Neutrophil (primary cell): ENCODE data around the gene FAM114A1.
A peak's percentile ranks its signal among the peaks of the same experiment; 100 is the strongest.

Source experiments
- H3K27ac ChIP-seq: fragments of 200-600 bp; sonication (generic); 2 replicates; pipeline ENCODE4 v1.5.1; 2016; ENCODE audit warnings: mild to moderate bottlenecking, moderate library complexity
- H3K27me3 ChIP-seq: fragments of 200-600 bp; sonication (generic); 2 replicates; pipeline ENCODE4 v1.6.0; 2016; ENCODE audit warnings: mild to moderate bottlenecking
- H3K36me3 ChIP-seq: fragments of 200-600 bp; sonication (generic); 2 replicates; pipeline ENCODE4 v1.5.1; 2017
- H3K4me1 ChIP-seq, 2 experiments: fragments of 200-600 bp in 1 of 2; sonication (generic) in 1 of 2; 1 replicate in 1 of 2; 2 replicates in 1 of 2; pipeline versions ENCODE4 v1.5.1 to v1.6.1; 2013 to 2016; ENCODE audit warnings: low read depth in 1 of 2, low read length in 1 of 2, mild to moderate bottlenecking in 1 of 2, moderate library complexity in 1 of 2; ENCODE audit not compliant: control insufficient read depth in 1 of 2, insufficient read depth in 1 of 2
- H3K4me3 ChIP-seq, 2 experiments: fragments of 200-600 bp in 1 of 2; sonication (generic) in 1 of 2; 1 replicate in 1 of 2; 2 replicates in 1 of 2; pipeline ENCODE4 v1.5.1; 2013 to 2016; ENCODE audit warnings: low read depth in 1 of 2, low read length in 1 of 2, mild to moderate bottlenecking in 1 of 2, moderate library complexity in 1 of 2
- H3K9me3 ChIP-seq: fragments of 200-600 bp; sonication (generic); 2 replicates; pipeline ENCODE4 v1.5.1; 2016
- CTCF ChIP-seq: fragments of 200-600 bp; sonication (generic); IDR thresholded peaks from 2 replicates; pipeline ENCODE4 v1.5.1; 2016; ENCODE audit warnings: antibody characterized with exemption

FAM114A1 gene

GRCh38 chr4:38867478-38868058 lies at the start of gene FAM114A1:
Gene FAM114A1, plus strand, starts transcription at chr4:38867806. Its CDS starts 10,273 bp downstream, at chr4:38878079.
- no peaks in the 10 kb centered on the region for H3K36me3 ChIP-seq
- peak within 1 kb of the TSS; percentile 60 to 69 for H3K4me3 ChIP-seq
- H3K9me3 ChIP-seq, result no peaks in the 10 kb centered on the region
- peaks cover 16 to 18% of the 10 kb centered on the region in 2 experiments for H3K4me1 ChIP-seq
- TF ChIP-seq CTCF, result no peak
- no peaks in the 10 kb centered on the region for H3K27me3 ChIP-seq
- H3K27ac ChIP-seq, result peak within 1 kb of the TSS; percentile 47

DNA sequence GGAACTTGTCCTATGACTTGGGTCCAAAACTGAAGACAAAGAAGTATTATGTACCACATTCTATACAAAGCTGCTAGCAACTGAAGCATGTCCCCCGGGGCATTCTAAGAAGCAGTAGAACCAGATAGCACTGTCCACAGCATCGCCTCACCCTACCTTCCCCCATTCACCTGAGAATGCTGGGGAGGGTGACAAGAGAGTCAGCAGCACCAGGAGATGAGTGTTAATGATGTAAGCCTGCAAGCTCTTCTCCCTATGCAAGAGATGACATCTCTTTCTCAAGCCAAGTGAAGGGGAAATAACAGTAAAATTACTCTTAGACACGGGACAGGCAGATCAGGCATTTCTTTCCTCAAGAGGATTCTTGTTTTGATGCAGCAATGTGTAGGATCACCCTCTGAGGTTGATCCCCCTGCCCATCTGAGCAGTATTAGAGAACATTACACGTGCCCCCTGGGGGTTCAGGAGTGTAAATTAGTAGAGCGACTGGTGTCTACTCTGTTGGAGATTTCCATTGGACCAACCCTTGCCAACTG lies 49.1 kb upstream of the FAM114A1 start:
- Histone ChIP-seq H3K4me1 (peaks cover 41 to 50% of the 10 kb centered on the region in 2 experiments), H3K27ac (peak overlapping the region; percentile 69), H3K36me3 (no peaks in the 10 kb centered on the region), H3K9me3 (no peaks in the 10 kb centered on the region), H3K27me3 (no peaks in the 10 kb centered on the region), H3K4me3 (no peak overlapping the region)
- TF ChIP-seq CTCF, result no peak

- TF ChIP-seq CTCF, result no peak
- Histone ChIP-seq H3K27ac (peak overlapping the region; percentile 24), H3K4me1 (peaks cover 31 to 39% of the 10 kb centered on the region in 2 experiments)
Measured at GRCh38 chr4:38819569-38819968, 48.0 kb upstream of the FAM114A1 start.

GRCh38 chr4:38820329-38821061 lies 47.1 kb upstream of the FAM114A1 start:
- no peaks in the 10 kb centered on the region for H3K27me3 ChIP-seq
- H3K4me1 ChIP-seq, result peaks cover 22 to 30% of the 10 kb centered on the region in 2 experiments
- H3K27ac ChIP-seq, result no peak overlapping the region
- H3K9me3 ChIP-seq, result no peaks in the 10 kb centered on the region
- TF ChIP-seq CTCF, result no peak
- H3K4me3 ChIP-seq, result no peak overlapping the region
- no peaks in the 10 kb centered on the region for H3K36me3 ChIP-seq

More at GRCh38 chr4:38819569-38819968, 48.0 kb upstream of the FAM114A1 start:
- no peaks in the 10 kb centered on the region for H3K27me3 ChIP-seq
- H3K9me3 ChIP-seq, result no peaks in the 10 kb centered on the region
- H3K4me3 ChIP-seq, result no peak overlapping the region
- H3K36me3 ChIP-seq, result no peaks in the 10 kb centered on the region

DNA sequence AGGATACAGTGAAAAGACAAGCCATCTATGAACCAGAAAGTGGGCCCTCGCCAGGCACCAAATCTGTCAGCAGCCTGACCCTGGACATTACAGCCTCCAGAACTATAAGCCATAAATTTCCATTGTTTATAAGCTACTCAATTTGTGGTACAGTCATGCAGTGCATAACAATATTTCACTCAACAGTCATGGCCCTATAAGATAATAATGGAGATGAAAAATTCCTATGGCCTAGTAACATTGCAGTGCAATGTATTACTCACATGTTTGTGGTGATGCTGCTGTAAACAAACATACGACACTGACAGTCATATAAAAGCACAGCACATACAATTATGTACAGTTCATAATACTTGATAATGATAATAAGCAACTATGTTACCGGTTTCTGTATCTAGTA lies 45.9 kb upstream of the FAM114A1 start:
- Histone ChIP-seq H3K4me3 (no peak overlapping the region), H3K4me1 (peaks cover 10 to 18% of the 10 kb centered on the region in 2 experiments), H3K9me3 (no peaks in the 10 kb centered on the region), H3K36me3 (peaks cover 6% of the 10 kb centered on the region), H3K27ac (no peak overlapping the region), H3K27me3 (no peaks in the 10 kb centered on the region)
- no peak for TF ChIP-seq CTCF
